ENCODE measurements around the gene ACIN1. TPM values are rescaled to one million over a fixed set of nuclear protein-coding genes. Genes with fewer than 3 reads are reported as not detected.

ACIN1 gene
- total RNA-seq, 1 experiment from 2014 or later: 179 TPM

DNA sequence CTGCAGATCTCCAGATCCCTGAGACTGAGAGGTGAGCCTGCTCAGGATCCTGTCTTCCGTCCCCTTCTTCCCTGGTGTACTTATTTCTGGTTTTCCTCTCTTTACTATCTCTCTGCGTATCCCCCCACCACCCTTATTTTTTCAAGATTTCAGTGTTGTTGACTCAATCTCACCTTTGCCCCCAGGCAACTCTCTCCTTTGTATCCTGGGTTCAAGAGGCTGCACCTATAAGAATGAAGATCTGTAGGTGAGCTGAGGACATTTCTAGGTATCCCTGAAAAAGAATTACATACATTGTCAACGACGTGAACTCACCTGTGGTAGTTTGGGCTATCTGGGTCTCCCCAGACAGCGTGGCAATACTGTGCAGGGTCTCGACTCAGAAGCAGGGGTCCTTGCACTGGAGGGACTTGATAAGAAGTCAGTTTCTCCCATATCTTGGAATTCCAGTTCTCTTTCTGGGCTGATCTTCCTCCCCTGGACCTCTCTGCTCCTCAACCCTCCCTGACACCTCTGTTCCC lies 9.2 kb upstream of the ACIN1 start (continued):
- TF ChIP-seq REST (IDR thresholded peaks at IDR 0.05; ENCODE audit: low read depth): no peak
- TF ChIP-seq FOSL1 (IDR thresholded peaks at IDR 0.05; ENCODE audit: low read depth): no peak
- TF ChIP-seq JUND (IDR thresholded peaks at IDR 0.05): no peak
- TF ChIP-seq EGR1 (IDR thresholded peaks at IDR 0.05; ENCODE audit: low read depth): no peak
- TF ChIP-seq, protein P1, sequence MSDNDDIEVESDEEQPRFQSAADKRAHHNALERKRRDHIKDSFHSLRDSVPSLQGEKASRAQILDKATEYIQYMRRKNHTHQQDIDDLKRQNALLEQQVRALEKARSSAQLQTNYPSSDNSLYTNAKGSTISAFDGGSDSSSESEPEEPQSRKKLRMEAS (IDR thresholded peaks at IDR 0.05): no peak
- TF ChIP-seq POLR2A (IDR thresholded peaks at IDR 0.05; ENCODE audit: borderline replicate concordance, extremely low read depth, insufficient read depth, insufficient read length): no peak

- Histone ChIP-seq H3K9me3 (ENCODE audit: control insufficient read depth in 1 of 2, insufficient read depth in 1 of 2, low read depth in 1 of 2, low read length in 2 of 2) (no peaks in the 10 kb centered on the region), H3K4me1 (ENCODE audit: control insufficient read depth in 1 of 2, insufficient read depth in 2 of 2, low read length in 2 of 2) (no peaks in the 10 kb centered on the region), H3K36me3 (ENCODE audit: control insufficient read depth in 1 of 2, insufficient read depth in 2 of 2, low read length in 2 of 2) (peaks cover 4 to 6% of the 10 kb centered on the region in 2 experiments; a peak in 3 of 4 replicates), H4K20me1 (ENCODE audit: insufficient read depth) (no peaks in the 10 kb centered on the region), H3K27me3 (ENCODE audit: insufficient read depth, low read length) (no peaks in the 10 kb centered on the region; the same call in 1 of the 2 replicates), H3K9me2 (ENCODE audit: insufficient read depth) (no peaks in the 10 kb centered on the region), H3K4me2 (ENCODE audit: low read length) (no peak overlapping the region), H3K27ac (ENCODE audit: low read depth, low read length) (no peak overlapping the region), H3K79me2 (ENCODE audit: insufficient read depth, low read length) (peaks cover 7% of the 10 kb centered on the region; the same call in 1 of the 2 replicates), H2AFZ (ENCODE audit: low read depth, low read length, poor library complexity, severe bottlenecking) (no peak overlapping the region), H3K9ac (ENCODE audit: low read length) (no peak overlapping the region), H3K4me3 (replicated peaks in 1 of 2; ENCODE audit: low read depth in 1 of 2, low read length in 2 of 2) (no peak overlapping the region)
- POLR2A ChIA-PET: interaction anchor here (1.5 kb wide), 1 partner anchor 9 kb away, joined by 7 read pairs; the partner anchor contains the start of genes ACIN1 and C14orf119
- CTCF ChIA-PET: no interaction called here
- intact Hi-C loops (cut with micrococcal nuclease): no loop called here
- RAD21 ChIA-PET (ENCODE audit: low non-redundant PET in 1 of 2, low total read pairs in 2 of 2, uncharacterized antibody in 2 of 2, unreplicated experiment in 2 of 2): no interaction called here
- BruUV-seq (replicated peaks): no TSS peak
- ATAC-seq (no peak), DNase-seq (ENCODE audit: low read depth, low spot score) (no peak)
- TF ChIP-seq EGR1 (IDR thresholded peaks at IDR 0.05; ENCODE audit: low read depth): no peak
- no peak for TF ChIP-seq SIN3A (IDR thresholded peaks at IDR 0.05; ENCODE audit: low read depth)
- TF ChIP-seq EZH2 (IDR thresholded peaks at IDR 0.05): no peak
- no peak for TF ChIP-seq CBX3 (IDR thresholded peaks at IDR 0.05; ENCODE audit: low read depth)
- no peak for TF ChIP-seq YY1 (IDR thresholded peaks at IDR 0.05; ENCODE audit: extremely low read depth, insufficient replicate concordance, low read depth, low read length)
- TF ChIP-seq, protein P2, sequence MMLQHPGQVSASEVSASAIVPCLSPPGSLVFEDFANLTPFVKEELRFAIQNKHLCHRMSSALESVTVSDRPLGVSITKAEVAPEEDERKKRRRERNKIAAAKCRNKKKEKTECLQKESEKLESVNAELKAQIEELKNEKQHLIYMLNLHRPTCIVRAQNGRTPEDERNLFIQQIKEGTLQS (IDR thresholded peaks at IDR 0.05): no peak
- no peak for TF ChIP-seq REST (IDR thresholded peaks at IDR 0.05; ENCODE audit: low read depth)
- no peak for TF ChIP-seq SP1 (IDR thresholded peaks at IDR 0.05; ENCODE audit: low read depth)
- TF ChIP-seq SRF (IDR thresholded peaks at IDR 0.05; ENCODE audit: low read depth): no peak
- TF ChIP-seq FOSL1 (IDR thresholded peaks at IDR 0.05; ENCODE audit: low read depth): no peak
- TF ChIP-seq, protein P1 (IDR thresholded peaks at IDR 0.05): no peak
- no peak for TF ChIP-seq CEBPB (IDR thresholded peaks at IDR 0.05; ENCODE audit: low read depth)
- TF ChIP-seq ELF1 (IDR thresholded peaks at IDR 0.05; ENCODE audit: borderline replicate concordance, low read depth): no peak
- TF ChIP-seq CTCF (IDR thresholded peaks at IDR 0.05 in 2 of 3, conservative IDR thresholded peaks at IDR 0.05 in 1 of 3; ENCODE audit: borderline replicate concordance in 1 of 3, insufficient read depth in 1 of 3, low read depth in 2 of 3, low read length in 2 of 3): no peak
These were observed 8.6 kb upstream of the ACIN1 start for GRCh38 chr14:23103581-23103980.

All from HCT116 (cell line).